Neural cell (in vitro differentiated cells): Measurements from ENCODE around the gene PRICKLE2. TPM values are rescaled to one million over a fixed set of nuclear protein-coding genes. Genes with fewer than 3 reads are reported as not detected.

Source experiments
- H2AFZ ChIP-seq: fragments of 200-600, 300-800 bp; sonication (generic), shearing (Covaris generic); 2 replicates; pipeline ENCODE4 v1.6.0; 2014; ENCODE audit warnings: low read depth, mild to moderate bottlenecking, antibody characterized with exemption, low read length, moderate library complexity
- H3F3A ChIP-seq: fragments of 200-600 bp; shearing (Covaris generic); 2 replicates; pipeline ENCODE4 v1.6.1; 2016; ENCODE audit warnings: mild to moderate bottlenecking, moderate library complexity, mixed read lengths, antibody characterized with exemption, low read length; ENCODE audit not compliant: insufficient read depth, poor library complexity, severe bottlenecking
- H3K27ac ChIP-seq: fragments of 200-600, 300-800 bp; sonication (generic), shearing (Covaris generic); 2 replicates; pipeline ENCODE4 v1.5.1; 2014; ENCODE audit warnings: mild to moderate bottlenecking, low read length, moderate library complexity
- H3K27me3 ChIP-seq: fragments of 300-800, 200-600 bp; sonication (generic), shearing (Covaris generic); 2 replicates; pipeline ENCODE4 v1.6.0; 2014; ENCODE audit warnings: mild to moderate bottlenecking, low read depth, low read length, moderate library complexity; ENCODE audit not compliant: insufficient read depth
- H3K36me3 ChIP-seq: fragments of 300-800, 200-600 bp; sonication (generic), shearing (Covaris generic); 2 replicates; pipeline ENCODE4 v1.5.1; 2014; ENCODE audit warnings: mild to moderate bottlenecking, antibody characterized with exemption, low read length, moderate library complexity; ENCODE audit not compliant: insufficient read depth
- H3K4me2 ChIP-seq: fragments of 300-800, 200-600 bp; sonication (generic), shearing (Covaris generic); 2 replicates; pipeline ENCODE4 v1.6.0; 2014; ENCODE audit warnings: mild to moderate bottlenecking, low read length
- H3K4me3 ChIP-seq: fragments of 300-800, 200-600 bp; sonication (generic), shearing (Covaris generic); 2 replicates; pipeline ENCODE4 v1.5.1; 2014; ENCODE audit warnings: mild to moderate bottlenecking, low read length, moderate library complexity
- H3K79me2 ChIP-seq: fragments of 200-600 bp; shearing (Covaris generic); replicated peaks from 2 replicates; pipeline ENCODE4 v1.6.0; 2014; ENCODE audit warnings: mild to moderate bottlenecking, low read length, moderate library complexity; ENCODE audit not compliant: insufficient read depth
- H3K9ac ChIP-seq: fragments of 300-800, 200-600 bp; sonication (generic), shearing (Covaris generic); 2 replicates; pipeline ENCODE4 v1.6.1; 2016; ENCODE audit warnings: mild to moderate bottlenecking, low read length, mixed read lengths
- H3K9me2 ChIP-seq: fragments of 200-600 bp; shearing (Covaris generic); 2 replicates; pipeline ENCODE4 v1.6.1; 2016; ENCODE audit warnings: mild to moderate bottlenecking, low read length, mixed read lengths; ENCODE audit not compliant: insufficient read depth
- H3K9me3 ChIP-seq: fragments of 200-600, 300-800 bp; sonication (generic), shearing (Covaris generic); 2 replicates; pipeline ENCODE4 v1.6.1; 2016; ENCODE audit warnings: mild to moderate bottlenecking, mixed run types, low read length, moderate library complexity, mixed read lengths
- H4K20me1 ChIP-seq: fragments of 200-600 bp; shearing (Covaris generic); 2 replicates; pipeline ENCODE4 v1.6.1; 2016; ENCODE audit warnings: mild to moderate bottlenecking, mixed run types; ENCODE audit not compliant: insufficient read depth
- EP300 ChIP-seq: fragments of 450-650 bp; conservative IDR thresholded peaks from 2 replicates; pipeline ENCODE4 v1.6.1; 2014; ENCODE audit warnings: antibody characterized with exemption, mild to moderate bottlenecking, moderate library complexity; ENCODE audit not compliant: poor library complexity, severe bottlenecking
- EZH2 ChIP-seq: fragments of 200-600, 300-800 bp; shearing (Covaris generic), sonication (generic); IDR thresholded peaks from 2 replicates; pipeline ENCODE4 v1.6.1; 2014; ENCODE audit warnings: antibody characterized with exemption, low read length, borderline replicate concordance, mild to moderate bottlenecking; ENCODE audit not compliant: insufficient read depth, poor library complexity, severe bottlenecking
- MXI1 ChIP-seq: fragments of 450-650 bp; conservative IDR thresholded peaks from 2 replicates; pipeline ENCODE4 v1.6.1; 2014; ENCODE audit warnings: antibody characterized with exemption, mild to moderate bottlenecking; ENCODE audit not compliant: poor library complexity, severe bottlenecking
- POLR2AphosphoS5 ChIP-seq: IDR thresholded peaks from 2 replicates; pipeline ENCODE4 v1.6.1; 2012
- RAD21 ChIP-seq: fragments of 450-650 bp; conservative IDR thresholded peaks from 2 replicates; pipeline ENCODE4 v1.6.1; 2014; ENCODE audit warnings: antibody characterized with exemption, mild to moderate bottlenecking, moderate library complexity
- SMC3 ChIP-seq: fragments of 450-650 bp; conservative IDR thresholded peaks from 2 replicates; pipeline ENCODE4 v1.6.1; 2014; ENCODE audit warnings: antibody characterized with exemption, mild to moderate bottlenecking, moderate library complexity; ENCODE audit not compliant: poor library complexity
- TAF1 ChIP-seq: IDR thresholded peaks from 2 replicates; pipeline ENCODE4 v1.6.1; 2012; ENCODE audit warnings: low read depth
- polyA plus RNA-seq: library from polyadenylated mRNA; depleted of rRNA; stranded (reverse); fragments of >200 nt; gene quantifications from 2 replicates; pipeline ENCODE4 v1.2.3, GENCODE V29; 2014
- TF ChIP-seq, protein P1 (sequence below): IDR thresholded peaks from 2 replicates; pipeline ENCODE4 v1.6.1; 2012; ENCODE audit warnings: borderline replicate concordance
- TF ChIP-seq, protein P2 (sequence below): fragments of 450-650 bp; IDR thresholded peaks from 2 replicates; pipeline ENCODE4 v1.5.1; 2014; ENCODE audit warnings: antibody characterized with exemption, mild to moderate bottlenecking, moderate library complexity; ENCODE audit not compliant: poor library complexity, severe bottlenecking

PRICKLE2 gene
- polyA plus RNA-seq, 1 donor from 2014 or later = 8.7 TPM

DNA sequence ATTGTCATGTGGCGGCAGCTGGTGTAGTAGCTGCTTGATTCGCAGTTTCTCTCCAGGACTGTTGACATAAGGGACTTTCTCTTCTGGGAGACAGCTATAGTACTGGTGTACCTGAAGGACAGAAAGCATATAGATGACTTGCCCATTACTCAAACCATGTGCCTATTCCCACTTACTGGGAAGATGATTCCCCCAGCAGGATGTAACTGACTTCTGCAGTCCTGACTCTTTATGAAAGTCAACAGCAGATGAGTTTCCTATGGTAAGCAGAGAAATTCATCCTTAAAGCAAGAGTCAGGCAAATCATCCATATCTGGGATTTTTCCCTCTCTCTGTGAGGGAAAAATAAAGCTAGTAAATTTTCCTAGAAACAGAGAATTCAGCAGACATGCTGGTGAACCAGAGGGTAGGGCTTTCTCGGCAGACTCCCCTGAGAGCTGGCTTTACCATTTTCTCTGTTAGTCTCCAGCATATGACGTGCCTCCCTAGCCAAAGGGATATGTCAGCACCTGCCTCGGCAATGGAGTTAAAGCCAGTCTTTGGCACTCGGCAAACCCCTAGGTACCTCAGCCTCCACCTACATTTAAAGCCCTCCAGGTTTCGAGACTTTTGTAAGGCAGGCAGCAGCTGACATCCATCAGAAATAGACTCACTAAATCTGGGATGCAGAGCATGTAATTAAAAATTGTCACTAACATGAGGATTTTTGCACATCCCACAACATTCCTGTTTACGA lies 62.1 kb downstream of the PRICKLE2 start:
- no peak for TF ChIP-seq MXI1
- no peak for TF ChIP-seq TAF1
- no peak for TF ChIP-seq POLR2AphosphoS5
- TF ChIP-seq SMC3 = no peak
- no peak for TF ChIP-seq EZH2
- no peak for TF ChIP-seq RAD21
- TF ChIP-seq, protein P1, sequence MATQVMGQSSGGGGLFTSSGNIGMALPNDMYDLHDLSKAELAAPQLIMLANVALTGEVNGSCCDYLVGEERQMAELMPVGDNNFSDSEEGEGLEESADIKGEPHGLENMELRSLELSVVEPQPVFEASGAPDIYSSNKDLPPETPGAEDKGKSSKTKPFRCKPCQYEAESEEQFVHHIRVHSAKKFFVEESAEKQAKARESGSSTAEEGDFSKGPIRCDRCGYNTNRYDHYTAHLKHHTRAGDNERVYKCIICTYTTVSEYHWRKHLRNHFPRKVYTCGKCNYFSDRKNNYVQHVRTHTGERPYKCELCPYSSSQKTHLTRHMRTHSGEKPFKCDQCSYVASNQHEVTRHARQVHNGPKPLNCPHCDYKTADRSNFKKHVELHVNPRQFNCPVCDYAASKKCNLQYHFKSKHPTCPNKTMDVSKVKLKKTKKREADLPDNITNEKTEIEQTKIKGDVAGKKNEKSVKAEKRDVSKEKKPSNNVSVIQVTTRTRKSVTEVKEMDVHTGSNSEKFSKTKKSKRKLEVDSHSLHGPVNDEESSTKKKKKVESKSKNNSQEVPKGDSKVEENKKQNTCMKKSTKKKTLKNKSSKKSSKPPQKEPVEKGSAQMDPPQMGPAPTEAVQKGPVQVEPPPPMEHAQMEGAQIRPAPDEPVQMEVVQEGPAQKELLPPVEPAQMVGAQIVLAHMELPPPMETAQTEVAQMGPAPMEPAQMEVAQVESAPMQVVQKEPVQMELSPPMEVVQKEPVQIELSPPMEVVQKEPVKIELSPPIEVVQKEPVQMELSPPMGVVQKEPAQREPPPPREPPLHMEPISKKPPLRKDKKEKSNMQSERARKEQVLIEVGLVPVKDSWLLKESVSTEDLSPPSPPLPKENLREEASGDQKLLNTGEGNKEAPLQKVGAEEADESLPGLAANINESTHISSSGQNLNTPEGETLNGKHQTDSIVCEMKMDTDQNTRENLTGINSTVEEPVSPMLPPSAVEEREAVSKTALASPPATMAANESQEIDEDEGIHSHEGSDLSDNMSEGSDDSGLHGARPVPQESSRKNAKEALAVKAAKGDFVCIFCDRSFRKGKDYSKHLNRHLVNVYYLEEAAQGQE = no peak
- TF ChIP-seq, protein P2, sequence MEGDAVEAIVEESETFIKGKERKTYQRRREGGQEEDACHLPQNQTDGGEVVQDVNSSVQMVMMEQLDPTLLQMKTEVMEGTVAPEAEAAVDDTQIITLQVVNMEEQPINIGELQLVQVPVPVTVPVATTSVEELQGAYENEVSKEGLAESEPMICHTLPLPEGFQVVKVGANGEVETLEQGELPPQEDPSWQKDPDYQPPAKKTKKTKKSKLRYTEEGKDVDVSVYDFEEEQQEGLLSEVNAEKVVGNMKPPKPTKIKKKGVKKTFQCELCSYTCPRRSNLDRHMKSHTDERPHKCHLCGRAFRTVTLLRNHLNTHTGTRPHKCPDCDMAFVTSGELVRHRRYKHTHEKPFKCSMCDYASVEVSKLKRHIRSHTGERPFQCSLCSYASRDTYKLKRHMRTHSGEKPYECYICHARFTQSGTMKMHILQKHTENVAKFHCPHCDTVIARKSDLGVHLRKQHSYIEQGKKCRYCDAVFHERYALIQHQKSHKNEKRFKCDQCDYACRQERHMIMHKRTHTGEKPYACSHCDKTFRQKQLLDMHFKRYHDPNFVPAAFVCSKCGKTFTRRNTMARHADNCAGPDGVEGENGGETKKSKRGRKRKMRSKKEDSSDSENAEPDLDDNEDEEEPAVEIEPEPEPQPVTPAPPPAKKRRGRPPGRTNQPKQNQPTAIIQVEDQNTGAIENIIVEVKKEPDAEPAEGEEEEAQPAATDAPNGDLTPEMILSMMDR = no peak
- no peak for TF ChIP-seq EP300
- Histone ChIP-seq H4K20me1 (no peaks in the 10 kb centered on the region), H3K27me3 (no peaks in the 10 kb centered on the region), H3K9me3 (no peaks in the 10 kb centered on the region), H3K9me2 (no peaks in the 10 kb centered on the region), H3K79me2 (no peaks in the 10 kb centered on the region), H3K27ac (no peak overlapping the region), H3K36me3 (no peaks in the 10 kb centered on the region), H3K9ac (no peak overlapping the region), H3F3A (no peaks in the 10 kb centered on the region), H3K4me3 (no peak overlapping the region), H3K4me2 (no peak overlapping the region), H2AFZ (no peak overlapping the region)

DNA sequence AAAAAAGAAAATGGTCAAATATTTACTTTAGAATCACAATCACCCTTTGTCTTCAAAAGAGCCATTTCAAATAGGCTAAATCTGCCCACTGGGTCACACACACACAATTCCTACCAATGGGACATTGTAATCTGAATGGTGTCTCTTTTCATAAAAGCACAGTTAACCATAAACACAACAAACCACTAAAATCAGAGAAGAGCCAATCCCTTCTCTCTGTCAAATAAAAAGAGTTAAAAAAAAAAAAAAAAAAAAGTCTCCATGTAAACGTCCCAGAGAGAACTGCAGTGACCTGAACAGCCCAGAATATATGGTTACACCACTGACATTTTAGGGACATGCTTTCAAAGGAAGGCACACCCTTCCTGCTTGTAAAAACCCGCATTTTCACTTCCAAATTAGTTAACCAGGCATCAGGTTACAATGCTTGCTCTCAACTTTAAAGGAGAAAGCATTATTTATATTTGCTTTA lies 63.7 kb downstream of the PRICKLE2 start:
- no peaks in the 10 kb centered on the region for H3K79me2 ChIP-seq
- H3K4me3 ChIP-seq = no peak overlapping the region
- no peak overlapping the region for H3K9ac ChIP-seq
- TF ChIP-seq SMC3 (no peak), EZH2 (no peak), RAD21 (no peak), POLR2AphosphoS5 (no peak), TAF1 (no peak), MXI1 (no peak), EP300 (no peak)
- TF ChIP-seq, protein P2 = no peak
- TF ChIP-seq, protein P1 = no peak
- no peaks in the 10 kb centered on the region for H3K27me3 ChIP-seq
- no peaks in the 10 kb centered on the region for H3F3A ChIP-seq
- no peak overlapping the region for H3K27ac ChIP-seq
- no peaks in the 10 kb centered on the region for H3K9me3 ChIP-seq
- H3K4me2 ChIP-seq = no peak overlapping the region
- H4K20me1 ChIP-seq = no peaks in the 10 kb centered on the region
- no peak overlapping the region for H2AFZ ChIP-seq
- H3K9me2 ChIP-seq = no peaks in the 10 kb centered on the region
- H3K36me3 ChIP-seq = no peaks in the 10 kb centered on the region
